NOMO-1 treated with DMSO at 0.1 percent for 48 hours (cell line): ENCODE data around the gene LAMA3.

Source experiments
- DNase-seq: peaks from one replicate; lab custom pipeline; 2025; ENCODE audit not compliant: unreplicated experiment; lab: John Stamatoyannopoulos, UW

The LAMA3 gene

DNA sequence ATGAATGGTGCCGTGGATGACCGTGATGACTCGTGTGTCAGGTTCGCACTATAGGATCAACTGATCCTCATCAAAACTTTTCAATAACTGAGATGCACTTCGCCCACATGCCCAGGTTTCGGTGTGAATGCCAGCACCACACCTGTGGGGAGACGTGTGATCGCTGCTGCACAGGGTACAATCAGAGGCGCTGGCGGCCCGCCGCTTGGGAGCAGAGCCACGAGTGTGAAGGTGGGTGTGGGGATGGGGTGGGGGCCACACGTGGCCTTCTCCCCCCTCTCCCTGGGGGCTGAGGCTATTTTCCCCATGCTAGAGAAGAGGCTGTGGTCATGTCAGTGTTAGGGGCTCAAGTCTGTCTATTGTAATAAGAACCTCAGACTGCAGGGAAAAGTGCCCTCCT lies 69.0 kb downstream of the LAMA3 start:
- DNase-seq, result no peak

DNA sequence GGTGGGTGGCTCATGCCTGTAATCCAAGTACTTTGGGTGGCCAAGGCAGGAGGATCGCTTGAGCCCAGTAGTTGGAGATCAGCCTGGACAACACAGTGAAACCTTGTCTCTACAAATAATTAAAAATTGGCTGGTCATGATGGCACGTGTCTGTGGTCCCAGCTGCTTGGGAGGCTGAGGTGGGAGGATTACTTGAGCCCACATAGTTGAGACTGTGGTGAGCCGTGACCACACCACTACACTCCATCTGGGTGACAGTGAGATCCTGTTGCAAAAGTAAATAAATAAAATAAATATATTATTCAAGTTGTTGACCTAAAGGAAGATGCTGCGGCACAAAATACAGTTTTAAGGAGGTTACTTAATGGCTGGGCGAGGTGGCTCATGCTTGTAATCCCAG lies 72.7 kb downstream of the LAMA3 start:
- DNase-seq, result no peak

DNA sequence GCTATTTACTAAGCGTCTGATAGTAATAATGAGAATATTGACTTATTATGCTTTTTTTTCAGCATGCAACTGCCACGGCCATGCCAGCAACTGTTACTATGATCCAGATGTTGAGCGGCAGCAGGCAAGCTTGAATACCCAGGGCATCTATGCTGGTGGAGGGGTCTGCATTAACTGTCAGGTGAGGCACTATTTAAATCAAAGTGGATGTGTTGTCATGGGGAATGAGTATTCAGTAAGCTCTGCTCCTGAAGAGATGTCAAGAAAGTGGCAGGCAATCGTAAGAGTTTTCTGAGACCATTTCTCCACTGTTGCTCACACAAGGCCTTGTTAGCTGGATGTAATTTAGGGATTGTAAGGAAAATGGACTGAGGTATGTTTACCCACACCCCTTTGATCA lies 74.1 kb downstream of the LAMA3 start:
- DNase-seq, result no peak

GRCh38 chr18:23765931-23766330 lies 76.7 kb downstream of the LAMA3 start:
- no peak for DNase-seq

- DNase-seq, result no peak
Observed at GRCh38 chr18:23772327-23773024, 83.2 kb downstream of the LAMA3 start.

DNA sequence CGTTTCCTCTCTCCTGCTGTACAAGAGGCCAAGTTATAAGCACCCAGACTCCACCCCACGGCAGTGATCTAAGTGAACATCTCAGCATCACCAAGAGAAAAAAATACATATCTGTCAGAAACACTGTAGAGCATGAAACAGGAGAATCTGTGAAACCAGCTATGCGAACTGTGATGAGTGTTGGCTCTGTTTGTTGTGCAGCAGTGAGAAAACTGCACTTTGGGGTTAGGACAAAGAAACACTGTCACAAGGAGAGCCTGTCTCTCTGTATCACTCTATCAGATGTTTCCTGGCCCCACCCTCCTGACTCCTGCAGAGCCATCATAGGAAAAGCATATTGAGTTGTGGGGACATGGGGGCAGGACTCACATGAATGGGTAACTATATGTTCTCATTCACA lies 87.1 kb downstream of the LAMA3 start:
- no peak for DNase-seq

- no peak for DNase-seq
Observed at GRCh38 chr18:23778828-23779227, 89.6 kb downstream of the LAMA3 start.

DNA sequence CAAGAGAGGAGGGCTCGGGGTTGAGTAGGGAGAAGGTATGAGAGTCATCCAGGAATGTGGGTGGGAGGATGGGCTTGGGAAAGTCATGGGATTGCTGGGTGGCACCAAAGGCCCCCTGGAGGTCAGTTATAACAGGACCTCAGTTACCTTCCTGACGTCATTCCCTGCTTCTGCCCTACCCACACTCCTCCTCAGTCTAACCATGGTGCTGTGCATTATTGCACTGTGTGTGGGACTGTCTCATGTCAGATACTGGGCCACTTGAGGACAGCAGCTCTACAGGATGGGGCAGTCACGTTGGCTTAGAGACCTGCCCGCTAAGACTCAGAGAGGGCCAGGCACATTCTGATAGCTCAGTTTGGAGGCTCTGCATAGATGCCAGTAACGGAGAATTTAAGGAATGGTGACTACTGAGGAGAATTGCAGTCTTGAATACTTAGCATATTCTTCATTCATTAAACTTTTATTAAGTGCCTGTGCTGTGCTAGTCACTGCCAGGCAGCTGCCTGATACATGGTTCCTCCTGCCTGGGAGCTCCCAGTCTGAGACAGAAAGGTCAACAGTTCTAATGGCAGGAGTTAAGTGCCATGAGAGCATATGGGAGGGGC lies 90.5 kb downstream of the LAMA3 start:
- no peak for DNase-seq

GRCh38 chr18:23784832-23785245 lies 95.6 kb downstream of the LAMA3 start:
- DNase-seq, result no peak

DNA sequence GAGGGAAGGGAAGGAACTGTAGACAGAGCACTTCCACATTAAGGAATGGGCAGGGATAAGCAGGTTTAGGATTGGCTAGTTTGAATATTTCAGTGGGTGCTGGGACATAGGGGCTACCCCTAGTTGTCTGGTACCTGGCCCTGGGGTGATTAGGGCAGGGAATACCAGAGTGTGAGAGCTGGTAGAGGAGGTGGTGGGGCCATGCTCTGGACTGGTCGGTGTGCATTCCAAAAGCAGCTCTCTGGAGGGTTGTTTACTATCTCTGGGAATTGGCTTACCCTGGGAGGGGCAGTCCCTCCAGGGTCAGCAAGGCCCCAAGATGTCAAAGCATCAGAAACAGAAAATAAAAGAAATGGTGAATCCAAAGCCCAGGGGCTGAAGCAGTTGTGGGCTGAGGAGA lies 103.8 kb downstream of the LAMA3 start:
- no peak for DNase-seq

DNA sequence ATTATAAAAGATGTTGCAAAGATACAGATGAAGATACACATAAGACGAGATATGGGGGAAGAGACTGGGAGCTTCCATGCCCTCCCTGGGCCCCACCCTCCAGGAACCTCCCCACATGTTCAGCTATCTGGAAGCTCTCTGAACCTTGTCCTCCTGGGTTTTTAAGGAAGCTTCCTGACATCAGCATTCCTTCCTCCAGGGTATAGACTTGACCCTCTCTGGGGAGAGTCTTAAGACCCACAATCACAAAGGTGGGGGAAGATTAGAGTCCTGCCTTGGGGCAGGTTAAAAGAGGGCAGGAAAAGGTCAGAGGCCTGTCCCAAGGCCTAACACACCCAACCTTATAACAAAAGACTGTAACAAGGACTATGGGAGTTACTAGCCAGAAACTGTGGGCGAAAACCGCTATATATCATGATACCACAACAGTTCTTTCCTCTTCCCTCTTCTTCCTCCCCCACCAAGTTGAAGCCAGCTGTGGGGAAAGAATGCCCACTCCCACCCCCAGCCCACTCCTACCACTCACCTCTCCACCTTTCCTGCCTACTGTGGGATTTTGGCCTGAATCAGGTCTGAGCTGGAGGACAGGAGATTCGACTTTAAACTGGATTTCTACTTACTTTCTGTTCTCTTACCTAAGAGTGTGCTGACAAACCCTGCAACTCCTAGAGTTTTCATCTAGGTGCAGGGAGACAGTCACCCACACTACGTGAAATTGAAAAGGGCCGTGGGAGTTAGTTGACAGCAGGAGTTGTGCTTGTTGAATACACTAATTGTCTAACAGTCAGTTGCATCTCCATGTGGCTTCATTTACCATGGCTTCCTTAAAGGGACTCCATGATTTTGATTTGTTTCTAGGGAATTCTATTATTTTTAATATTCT lies 105.0 kb downstream of the LAMA3 start:
- no peak for DNase-seq

DNA sequence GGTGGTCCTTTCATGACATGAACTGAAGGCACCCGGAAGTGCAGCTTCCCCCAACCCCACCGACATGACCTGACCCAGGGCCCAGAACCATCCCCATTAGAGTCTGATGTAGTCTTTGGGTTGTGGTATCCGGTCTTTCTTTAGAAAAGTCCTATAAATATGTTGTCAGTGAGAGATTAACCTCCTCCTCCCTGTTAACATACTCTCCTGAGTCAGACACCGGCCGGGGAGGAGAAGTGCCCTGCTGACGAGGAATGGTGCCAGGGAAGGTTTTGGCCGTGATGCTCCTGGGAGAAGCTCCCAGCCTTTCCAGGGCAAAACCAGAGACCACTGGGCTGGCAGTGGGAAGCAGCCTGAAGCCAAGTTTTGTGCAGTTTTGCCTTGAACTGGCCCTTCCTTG lies 109.0 kb downstream of the LAMA3 start:
- no peak for DNase-seq

- no peak for DNase-seq
Observed at GRCh38 chr18:23798824-23799223, 109.6 kb downstream of the LAMA3 start.

DNA sequence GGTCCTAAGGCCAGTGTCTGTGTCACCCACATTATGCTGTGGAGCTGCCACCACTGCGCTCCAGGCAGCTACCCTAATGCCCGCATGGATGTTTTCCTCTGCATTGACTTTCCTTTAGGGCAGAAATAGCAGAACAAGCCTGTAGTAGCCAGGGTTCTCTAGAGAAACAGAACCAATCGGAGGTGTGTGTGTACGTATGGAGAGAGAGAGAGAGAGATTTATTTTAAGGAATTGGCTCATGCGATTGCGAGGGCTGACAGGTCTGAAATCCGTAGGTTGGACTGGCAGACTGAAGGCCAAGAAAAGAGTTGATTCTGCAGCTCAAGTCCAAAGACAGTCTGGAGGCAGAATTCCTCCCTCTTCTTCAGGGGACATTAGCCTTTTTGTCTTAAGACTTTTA lies 110.3 kb downstream of the LAMA3 start:
- DNase-seq, result no peak

DNA sequence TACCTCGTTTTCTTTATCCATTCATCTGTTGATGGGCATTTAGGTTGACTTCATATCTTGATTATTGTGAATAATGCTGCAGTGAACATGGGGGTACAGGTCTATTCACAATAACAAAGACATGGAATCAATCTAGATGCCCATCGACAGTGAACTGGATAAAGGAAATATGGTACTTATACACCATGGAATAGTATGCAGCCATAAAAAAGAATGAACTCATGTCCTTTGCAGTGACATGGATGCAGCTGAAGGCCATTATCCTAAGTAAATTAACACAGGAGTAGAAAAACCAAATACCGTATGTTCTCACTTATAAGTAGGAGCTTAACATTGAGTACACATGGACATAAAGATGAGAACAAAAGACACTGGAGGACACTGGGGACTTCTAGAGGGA lies 111.6 kb downstream of the LAMA3 start:
- DNase-seq, result no peak

DNA sequence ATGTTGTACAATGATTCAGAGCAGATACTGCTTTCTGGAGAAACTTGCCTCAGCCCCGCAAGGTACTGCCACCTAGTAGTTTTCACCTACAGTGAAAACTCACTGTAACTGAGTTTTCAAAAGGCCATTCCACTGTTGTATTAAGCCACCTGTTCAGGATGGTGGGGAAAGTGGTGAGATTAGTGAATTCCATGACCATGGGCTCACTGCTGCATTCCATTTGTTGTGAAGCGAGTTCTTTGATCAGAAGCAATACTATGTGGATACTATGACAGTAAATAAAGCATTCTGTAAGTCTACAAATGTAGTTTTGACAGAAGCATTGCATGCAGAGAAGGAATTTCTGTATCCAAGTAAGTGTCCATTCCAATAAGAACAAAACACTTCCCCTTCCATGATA lies 113.6 kb downstream of the LAMA3 start:
- DNase-seq, result no peak

DNA sequence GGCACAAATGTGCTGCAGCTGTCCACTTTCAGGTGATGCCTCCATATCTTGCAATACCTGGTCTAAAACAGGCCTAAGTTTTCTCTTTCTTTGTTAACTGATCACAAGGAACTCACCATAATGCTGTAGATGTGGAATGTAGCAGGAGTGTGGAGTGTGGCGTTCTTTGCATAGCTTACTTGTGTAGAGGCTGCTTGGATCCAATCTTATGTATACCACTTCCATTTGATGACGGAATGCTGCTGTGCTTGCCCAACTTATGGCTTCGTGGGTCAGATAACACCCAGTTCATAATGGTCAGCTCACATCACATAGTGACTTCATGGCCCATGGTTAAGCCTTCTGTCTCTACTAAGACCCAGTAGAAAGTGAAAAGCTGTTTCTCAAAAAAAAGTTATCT lies 114.5 kb downstream of the LAMA3 start:
- DNase-seq, result no peak

DNA sequence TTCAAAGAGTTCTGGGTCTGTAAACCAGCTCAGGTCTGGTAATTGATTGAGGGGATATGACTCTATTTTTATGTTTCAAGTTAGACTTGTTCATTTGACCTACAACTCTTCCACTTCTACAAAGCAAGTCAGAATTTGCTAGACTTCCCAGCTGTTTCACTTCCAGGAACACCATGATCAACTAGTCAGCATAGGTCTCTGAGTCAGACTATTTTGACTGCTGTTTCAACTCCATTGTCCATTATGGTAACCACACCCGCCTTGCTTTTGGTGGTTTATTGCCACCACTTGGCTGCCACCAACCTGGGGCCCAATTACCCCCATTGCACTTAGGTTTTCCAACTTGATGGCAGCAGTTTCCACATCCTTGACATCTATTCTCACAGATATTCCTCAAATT lies 116.6 kb downstream of the LAMA3 start:
- no peak for DNase-seq

DNA sequence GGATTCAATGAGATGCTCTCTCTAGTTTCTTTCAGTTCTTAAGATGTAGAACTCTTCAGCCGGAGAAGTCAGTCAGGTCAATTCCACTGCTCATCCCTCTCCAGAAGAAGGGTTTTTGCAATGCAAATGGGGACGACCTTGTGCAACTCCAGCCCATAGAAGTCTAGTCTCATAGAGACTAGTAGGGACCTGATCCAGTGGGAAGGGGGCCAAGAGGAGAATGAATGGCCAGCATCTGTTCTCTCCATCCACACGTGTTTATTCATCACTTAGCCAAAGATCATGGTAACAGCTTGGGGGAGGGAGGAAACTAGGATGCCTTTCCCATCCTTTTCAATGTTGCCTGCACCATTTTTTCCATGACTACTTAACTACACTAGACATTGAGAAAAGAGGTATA lies 120.2 kb downstream of the LAMA3 start:
- no peak for DNase-seq

DNA sequence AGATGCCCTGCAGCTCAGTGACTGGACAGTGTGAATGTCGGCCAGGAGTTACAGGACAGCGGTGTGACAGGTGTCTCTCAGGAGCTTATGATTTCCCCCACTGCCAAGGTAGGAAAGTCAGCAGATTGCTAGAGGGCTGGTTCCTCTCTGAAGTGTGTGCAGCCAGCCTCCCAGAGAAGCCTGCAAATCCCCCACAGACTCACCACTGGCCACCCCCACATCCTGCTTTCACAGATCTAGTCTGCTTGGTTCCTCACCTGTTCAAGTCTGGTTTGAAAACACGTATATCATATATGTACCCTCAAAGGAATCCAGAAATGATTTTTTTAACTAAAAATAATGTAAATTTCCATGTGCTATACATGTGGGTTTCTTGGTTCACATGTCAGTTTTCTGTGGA lies 121.1 kb downstream of the LAMA3 start:
- DNase-seq, result no peak

- no peak for DNase-seq
Observed at GRCh38 chr18:23811176-23811575, 121.9 kb downstream of the LAMA3 start.
